Ishikawa (cell line): ENCODE data around the gene NDUFA9.

Experiments used
- CREB1 ChIP-seq: IDR thresholded peaks from 2 replicates; pipeline ENCODE4 v1.6.1; 2012; ENCODE audit warnings: low read depth
- EGR1 ChIP-seq: IDR thresholded peaks from 2 replicates; pipeline ENCODE4 v1.6.1; 2012
- FOXM1 ChIP-seq: IDR thresholded peaks from 2 replicates; pipeline ENCODE4 v1.6.1; 2012; ENCODE audit warnings: low read depth, borderline replicate concordance
- TAF1 ChIP-seq: IDR thresholded peaks from 2 replicates; pipeline ENCODE4 v1.6.1; 2012; ENCODE audit warnings: low read depth, mild to moderate bottlenecking
- TCF12 ChIP-seq: IDR thresholded peaks from 2 replicates; pipeline ENCODE4 v1.6.1; 2012; ENCODE audit warnings: low read depth
- TEAD4 ChIP-seq: IDR thresholded peaks from 2 replicates; pipeline ENCODE4 v1.6.1; 2012
- YY1 ChIP-seq: IDR thresholded peaks from 2 replicates; pipeline ENCODE4 v1.6.1; 2012; ENCODE audit warnings: low read depth
- ZBTB7A ChIP-seq: IDR thresholded peaks from 2 replicates; pipeline ENCODE4 v1.6.1; 2012; ENCODE audit warnings: low read depth
- TF ChIP-seq, protein P1 (sequence below): IDR thresholded peaks from 2 replicates; pipeline ENCODE4 v1.6.1; 2012; ENCODE audit warnings: low read depth, mild to moderate bottlenecking
- TF ChIP-seq, protein P2 (sequence below): IDR thresholded peaks from 2 replicates; pipeline ENCODE4 v1.6.1; 2012

Gene NDUFA9

DNA sequence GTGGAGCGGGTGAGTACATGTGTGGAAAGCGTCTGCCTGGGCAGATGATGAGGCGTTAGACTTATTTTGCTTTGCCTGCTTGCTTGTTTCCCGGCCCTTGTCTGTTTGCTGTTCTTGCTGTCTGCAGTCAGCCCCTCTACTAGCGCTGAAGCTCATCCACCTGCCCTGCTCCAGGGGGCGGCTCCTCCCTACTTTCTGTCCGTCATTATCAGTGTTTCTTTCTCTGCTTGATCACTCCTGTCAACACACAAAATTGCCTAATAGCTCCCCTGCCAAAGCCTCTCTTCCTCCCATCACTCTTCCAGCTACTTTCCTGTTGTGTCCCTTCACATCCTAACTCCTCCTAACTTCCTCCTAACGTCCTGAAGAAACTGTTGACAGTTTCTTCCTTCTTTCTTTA is 36.4 kb downstream of the NDUFA9 start:
- TF ChIP-seq TCF12 (no peak), ZBTB7A (no peak), YY1 (no peak), TAF1 (no peak), TEAD4 (no peak), FOXM1 (no peak), CREB1 (no peak)
- TF ChIP-seq, protein P1, sequence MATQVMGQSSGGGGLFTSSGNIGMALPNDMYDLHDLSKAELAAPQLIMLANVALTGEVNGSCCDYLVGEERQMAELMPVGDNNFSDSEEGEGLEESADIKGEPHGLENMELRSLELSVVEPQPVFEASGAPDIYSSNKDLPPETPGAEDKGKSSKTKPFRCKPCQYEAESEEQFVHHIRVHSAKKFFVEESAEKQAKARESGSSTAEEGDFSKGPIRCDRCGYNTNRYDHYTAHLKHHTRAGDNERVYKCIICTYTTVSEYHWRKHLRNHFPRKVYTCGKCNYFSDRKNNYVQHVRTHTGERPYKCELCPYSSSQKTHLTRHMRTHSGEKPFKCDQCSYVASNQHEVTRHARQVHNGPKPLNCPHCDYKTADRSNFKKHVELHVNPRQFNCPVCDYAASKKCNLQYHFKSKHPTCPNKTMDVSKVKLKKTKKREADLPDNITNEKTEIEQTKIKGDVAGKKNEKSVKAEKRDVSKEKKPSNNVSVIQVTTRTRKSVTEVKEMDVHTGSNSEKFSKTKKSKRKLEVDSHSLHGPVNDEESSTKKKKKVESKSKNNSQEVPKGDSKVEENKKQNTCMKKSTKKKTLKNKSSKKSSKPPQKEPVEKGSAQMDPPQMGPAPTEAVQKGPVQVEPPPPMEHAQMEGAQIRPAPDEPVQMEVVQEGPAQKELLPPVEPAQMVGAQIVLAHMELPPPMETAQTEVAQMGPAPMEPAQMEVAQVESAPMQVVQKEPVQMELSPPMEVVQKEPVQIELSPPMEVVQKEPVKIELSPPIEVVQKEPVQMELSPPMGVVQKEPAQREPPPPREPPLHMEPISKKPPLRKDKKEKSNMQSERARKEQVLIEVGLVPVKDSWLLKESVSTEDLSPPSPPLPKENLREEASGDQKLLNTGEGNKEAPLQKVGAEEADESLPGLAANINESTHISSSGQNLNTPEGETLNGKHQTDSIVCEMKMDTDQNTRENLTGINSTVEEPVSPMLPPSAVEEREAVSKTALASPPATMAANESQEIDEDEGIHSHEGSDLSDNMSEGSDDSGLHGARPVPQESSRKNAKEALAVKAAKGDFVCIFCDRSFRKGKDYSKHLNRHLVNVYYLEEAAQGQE, result no peak
- TF ChIP-seq, protein P2, sequence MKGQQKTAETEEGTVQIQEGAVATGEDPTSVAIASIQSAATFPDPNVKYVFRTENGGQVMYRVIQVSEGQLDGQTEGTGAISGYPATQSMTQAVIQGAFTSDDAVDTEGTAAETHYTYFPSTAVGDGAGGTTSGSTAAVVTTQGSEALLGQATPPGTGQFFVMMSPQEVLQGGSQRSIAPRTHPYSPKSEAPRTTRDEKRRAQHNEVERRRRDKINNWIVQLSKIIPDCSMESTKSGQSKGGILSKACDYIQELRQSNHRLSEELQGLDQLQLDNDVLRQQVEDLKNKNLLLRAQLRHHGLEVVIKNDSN, result no peak

DNA sequence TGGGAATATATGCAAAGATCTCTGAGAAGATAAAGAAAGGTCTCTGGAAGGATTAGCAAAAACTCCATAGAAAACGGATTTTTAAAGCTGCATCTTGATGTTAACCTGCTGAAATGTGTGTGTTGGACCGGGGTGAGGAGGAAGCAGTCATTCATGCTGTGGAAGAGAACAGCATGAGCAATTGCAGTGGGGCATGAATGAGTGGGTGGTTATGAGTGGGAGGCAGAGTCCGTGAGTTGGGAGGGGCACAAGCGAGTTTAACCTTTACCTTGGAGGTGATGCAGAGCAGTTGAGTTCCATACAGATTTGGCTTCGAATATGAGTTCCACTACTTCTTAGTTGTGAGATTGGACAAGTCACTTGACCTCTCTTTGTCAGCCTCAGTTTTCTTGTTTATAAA is 41.8 kb downstream of the NDUFA9 start:
- TF ChIP-seq YY1 (no peak), EGR1 (no peak), ZBTB7A (no peak)
